DMS153 (cell line): ENCODE data around the gene APCDD1L.
"Not testable (repeated sequence)": the region's sequence is repeated elsewhere in the genome, so short reads cannot be mapped to it uniquely, and the experiment has no call there.

Experiments used
- DNase-seq: peaks from one replicate; lab custom pipeline; 2025; lab: John Stamatoyannopoulos, UW

Gene APCDD1L

DNA sequence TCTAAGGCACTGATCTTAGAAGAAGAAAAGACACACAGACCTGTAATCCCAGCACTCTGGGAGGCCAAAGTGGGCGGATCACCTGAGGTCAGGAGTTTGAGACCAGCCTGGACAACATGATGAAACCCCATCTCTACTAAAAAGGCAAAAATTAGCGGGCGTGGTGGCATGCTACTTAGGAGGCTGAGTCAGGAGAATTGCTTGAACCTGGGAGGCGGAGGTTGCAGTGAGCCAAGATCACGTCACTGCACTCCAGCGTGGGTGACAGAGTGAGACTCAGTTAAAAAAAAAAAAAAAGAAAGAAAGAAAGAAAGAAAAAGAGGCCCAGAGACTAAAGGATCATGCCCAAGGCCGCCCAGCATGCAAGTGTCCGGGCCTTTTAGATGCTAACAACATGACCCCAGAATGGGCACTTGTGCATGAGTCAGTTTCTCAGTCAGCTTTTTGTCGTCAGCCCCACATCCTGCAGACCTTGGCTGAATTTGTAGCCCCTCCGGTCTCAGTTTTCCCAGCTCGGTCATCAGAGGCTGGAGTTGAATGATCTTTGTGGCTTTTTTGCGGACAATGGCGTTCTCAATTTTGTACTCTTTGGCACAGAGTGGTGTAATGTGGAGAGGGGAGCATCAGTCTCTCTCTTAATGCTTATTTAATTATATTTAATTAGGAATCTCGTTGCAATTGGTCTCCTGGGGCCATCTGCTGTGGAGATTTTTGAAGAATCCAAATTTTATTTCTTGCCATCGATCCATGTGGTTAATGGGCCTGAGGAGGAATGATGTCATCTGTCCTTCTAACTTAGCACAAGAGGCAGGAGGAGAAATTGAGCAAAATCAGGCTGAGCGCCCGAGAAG lies 30.6 kb upstream of the APCDD1L start:
- DNase-seq, result no peak

DNA sequence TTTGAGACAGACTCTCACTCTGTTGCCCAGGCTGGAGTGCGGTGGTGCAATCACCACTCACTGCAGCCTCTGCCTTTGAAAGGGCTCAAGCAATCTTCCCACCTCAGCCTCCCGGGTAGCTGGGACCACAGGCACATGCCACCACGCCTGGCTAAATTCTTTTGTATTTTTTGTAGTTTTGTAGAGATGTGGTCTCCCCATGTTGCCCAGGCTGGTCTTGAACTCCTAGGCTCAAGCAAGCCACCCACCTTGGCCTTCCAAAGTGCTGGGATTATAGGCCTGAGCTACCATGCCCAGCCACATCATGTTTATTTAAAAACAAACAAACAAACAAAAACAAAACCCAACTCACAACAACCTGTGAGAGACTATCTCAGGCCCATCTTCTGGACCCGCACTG lies 29.7 kb upstream of the APCDD1L start:
- DNase-seq, result no peak

DNA sequence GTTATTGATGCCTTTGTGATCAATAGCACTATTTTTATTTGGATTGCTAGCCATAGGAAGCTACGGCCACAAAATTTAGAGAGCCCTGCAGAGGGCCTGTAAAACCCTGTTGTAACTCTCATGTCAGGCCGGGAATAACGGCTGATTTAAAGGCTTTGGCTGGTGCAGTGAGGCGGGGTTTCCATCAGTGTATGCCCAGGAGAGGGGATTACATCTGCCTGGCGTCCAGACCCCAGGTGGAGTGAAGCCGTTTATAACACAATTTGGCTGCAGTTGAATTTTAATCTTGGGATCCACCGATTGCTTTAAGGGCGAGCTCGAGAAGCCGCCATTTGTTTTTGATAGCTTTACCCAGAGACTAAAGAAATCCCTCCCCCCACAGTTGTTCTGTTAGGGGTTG lies 29.1 kb upstream of the APCDD1L start:
- DNase-seq, result no peak

DNA sequence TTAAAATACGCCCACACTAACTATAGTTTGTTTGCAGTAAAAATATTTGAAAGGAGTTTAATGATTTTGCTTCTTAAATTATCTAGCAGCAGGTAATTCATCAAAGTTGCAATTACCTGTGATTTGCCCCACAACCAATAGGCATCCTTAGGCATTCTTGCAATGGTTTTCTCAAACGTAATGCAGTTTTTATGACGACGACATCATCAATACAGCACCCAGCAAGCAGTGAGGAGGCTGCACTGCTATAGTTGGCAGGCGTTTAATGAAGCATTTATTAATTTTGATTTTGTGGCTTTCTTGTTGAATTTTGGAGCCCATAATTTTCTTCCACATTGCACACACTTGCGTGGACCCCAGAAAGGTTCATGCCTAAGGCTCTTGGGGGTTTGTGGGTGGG lies 28.1 kb upstream of the APCDD1L start:
- DNase-seq, result no peak

DNA sequence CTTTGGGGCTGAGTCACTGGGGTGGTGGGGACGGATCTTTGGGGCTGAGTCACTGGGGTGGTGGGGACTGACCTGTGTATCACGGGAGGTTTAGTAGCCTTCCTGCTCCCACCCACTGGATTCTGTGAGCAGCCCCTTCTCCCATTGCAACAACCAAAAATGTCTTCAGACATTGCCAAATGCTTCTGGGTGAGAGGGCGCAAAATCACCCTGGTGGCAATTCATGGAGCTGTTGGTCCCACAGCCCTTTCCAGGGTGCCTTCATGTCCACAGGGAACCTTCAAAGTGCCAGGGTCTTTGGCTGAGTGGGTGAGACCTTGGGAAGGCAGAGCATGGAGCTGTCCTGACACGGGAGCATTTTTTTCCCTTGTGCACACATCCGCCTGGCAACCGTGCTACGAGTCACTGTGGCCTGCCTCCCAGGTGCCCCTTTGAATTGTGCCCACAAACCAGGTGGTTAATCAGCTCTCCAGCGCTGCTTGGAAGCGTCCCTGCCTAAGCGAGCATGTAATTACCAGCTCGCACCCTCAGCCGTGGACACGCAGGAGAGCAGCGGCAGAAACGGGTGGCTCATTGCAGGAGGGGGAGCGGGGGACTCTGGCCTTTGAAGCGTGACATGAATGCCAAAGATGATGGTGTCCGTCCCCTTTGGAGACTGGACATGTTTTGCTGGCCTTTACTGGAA lies 27.4 kb upstream of the APCDD1L start:
- no peak for DNase-seq

DNA sequence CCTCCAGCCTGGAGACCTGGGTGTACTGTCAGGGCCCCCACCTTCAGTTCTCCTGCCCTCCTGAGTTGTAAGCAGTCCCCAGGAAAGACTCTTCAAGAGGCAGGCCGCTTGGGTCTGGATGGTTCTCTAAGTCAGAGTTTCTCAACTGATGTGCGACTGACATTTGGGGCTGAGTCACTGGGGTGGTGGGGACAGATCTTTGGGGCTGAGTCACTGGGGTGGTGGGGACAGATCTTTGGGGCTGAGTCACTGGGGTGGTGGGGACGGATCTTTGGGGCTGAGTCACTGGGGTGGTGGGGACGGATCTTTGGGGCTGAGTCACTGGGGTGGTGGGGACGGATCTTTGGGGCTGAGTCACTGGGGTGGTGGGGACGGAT lies 26.8 kb upstream of the APCDD1L start:
- not testable (repeated sequence) for DNase-seq

DNA sequence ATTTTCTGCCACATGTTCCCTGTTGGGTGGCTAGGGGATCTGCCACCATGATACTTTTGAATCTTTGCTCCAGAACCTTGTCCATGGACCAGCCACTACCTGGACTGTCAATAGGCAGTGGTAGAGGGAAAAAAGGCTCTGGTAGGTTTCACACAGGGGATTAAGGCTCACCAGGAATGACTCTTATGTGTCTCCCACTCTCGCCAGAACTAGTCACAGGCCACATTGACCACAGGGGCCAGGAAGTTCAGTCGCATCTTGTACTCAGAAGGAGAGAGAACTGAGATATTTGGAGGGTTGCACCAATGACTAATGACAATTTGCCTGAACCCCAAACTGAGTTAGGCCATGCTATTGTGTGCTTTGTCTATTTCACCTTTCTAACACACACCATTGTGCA lies 23.6 kb upstream of the APCDD1L start:
- no peak for DNase-seq

DNA sequence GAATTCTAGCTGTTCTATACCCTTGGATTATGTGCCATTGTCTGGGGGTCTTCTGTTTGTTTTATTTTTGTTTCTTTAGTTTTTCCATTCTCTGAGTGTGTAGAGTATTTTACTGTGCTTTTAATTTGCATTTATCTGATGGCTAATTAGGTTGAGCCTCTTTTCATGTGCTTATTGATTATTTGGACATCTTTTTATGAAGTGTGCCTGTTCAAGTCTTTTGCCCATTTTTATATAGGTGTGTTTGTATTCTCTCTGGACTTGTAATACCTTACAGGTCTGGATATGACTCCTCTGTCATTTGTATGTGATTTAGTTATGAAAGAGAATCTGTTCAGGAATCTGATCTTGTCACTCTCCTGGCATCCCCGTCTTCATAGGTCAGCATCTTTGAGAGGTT lies 22.6 kb upstream of the APCDD1L start:
- no peak for DNase-seq

- no peak for DNase-seq
These were observed 21.1 kb upstream of the APCDD1L start for GRCh38 chr20:58536289-58536688.

DNA sequence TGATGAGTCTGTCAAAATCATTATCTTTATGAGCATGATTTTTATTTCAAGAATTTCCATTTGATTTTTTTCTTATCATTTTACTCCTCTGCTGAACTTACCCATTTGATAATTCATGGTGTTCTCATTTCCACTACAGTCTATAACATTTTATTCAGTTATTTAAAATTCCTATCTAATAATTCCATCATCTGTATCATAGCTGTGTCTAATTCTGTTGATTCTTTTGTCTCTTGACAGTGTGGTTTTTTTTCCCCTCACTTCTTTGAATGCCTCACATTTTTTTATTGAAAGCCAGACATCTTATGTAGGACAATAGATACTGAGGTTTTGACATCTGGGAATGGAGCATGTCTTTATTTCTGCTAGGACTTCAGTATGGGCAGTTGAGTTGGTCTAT lies 16.5 kb upstream of the APCDD1L start:
- DNase-seq, result no peak

- DNase-seq, result no peak
These were observed 15.9 kb upstream of the APCDD1L start for GRCh38 chr20:58531063-58531462.

GRCh38 chr20:58528412-58528811 lies 13.2 kb upstream of the APCDD1L start:
- DNase-seq, result no peak

DNA sequence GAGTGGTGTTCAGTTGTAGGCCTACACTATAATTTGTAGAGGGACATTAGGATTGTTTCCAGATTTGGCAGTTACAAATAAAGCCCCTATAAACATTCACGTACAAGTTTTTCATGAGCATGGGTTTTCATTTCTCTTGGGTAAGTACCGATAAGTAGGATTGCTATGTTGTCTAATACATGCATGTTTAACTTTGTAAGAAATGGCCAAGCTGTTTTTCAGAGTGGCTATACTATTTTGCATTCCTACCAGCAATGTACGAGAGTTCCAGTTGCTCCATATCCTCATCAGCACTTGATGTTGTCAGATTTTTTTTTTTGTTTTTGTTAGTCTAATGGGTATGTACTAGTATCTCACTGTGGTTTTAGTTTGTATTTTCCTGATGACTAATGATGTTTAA lies 11.2 kb upstream of the APCDD1L start:
- no peak for DNase-seq

DNA sequence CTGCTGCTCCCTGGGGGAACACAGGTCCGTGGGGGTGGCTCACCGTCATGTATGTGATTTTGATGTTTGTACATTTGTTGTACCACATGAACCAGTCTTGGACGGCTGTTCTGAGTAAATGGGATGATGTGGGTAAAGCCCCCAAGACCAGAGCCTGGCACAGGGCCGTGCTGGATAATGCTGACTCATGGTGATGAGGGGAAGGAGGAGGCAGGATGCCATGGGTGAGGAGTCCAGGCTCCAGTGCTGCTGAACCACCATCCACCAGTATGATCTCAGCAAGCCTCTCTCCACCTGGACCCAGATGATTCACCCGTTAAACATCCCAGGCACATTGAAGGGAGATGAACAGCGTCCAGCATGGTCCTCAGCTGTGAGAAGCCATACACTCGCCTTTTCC lies 9.6 kb upstream of the APCDD1L start:
- DNase-seq, result no peak

GRCh38 chr20:58523971-58524315 lies 8.7 kb upstream of the APCDD1L start:
- no peak for DNase-seq

GRCh38 chr20:58523072-58523970 lies 8.1 kb upstream of the APCDD1L start:
- DNase-seq, result no peak

GRCh38 chr20:58522666-58523065 lies 7.5 kb upstream of the APCDD1L start:
- DNase-seq, result no peak

- DNase-seq, result no peak
These were observed 6.6 kb upstream of the APCDD1L start for GRCh38 chr20:58521763-58522162.

- DNase-seq, result no peak
These were observed 4.9 kb upstream of the APCDD1L start for GRCh38 chr20:58519940-58520712.

DNA sequence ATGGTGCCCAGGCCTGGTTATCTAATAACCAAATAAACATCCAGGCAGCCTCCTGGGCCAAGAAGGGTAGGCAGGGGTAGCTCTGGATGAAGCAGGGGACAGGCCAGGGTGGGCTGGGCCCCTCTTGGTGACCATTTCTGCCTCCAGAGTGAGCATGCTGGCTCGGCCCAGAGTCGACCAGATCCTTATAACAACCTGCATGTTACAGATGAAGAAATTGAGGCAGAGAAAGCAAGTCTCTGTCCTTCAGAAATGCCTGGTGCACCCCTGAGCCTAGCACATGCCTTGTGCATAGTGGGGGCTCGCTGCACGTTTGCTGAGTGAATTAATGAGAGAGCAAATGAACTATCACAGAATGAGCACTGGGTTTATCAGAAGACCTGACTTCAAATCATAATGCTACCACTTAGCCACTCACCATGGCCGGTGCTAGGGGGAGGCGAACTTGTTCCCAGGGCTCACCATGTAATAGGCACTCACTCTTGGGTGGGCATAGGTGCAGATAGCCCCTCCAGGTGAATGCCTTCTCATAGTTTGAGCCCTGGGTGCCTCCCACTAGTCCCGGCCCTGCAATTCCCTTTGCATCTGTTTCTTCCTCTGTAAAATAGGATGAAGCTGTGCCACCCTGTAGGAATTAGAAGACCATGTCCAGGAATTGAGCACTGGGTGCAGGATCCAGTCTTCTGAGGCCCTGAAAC lies 3.8 kb upstream of the APCDD1L start:
- no peak for DNase-seq

- DNase-seq, result no peak
These were observed 3.2 kb upstream of the APCDD1L start for GRCh38 chr20:58518387-58518786.
